HG03354 (cell line): ENCODE results near the gene WDR44.

Experiments
- ATAC-seq: cut with Tn5 transposase; IDR thresholded peaks from one replicate; pipeline ENCODE4 v1.9.1; 2021; ENCODE audit warnings: mild to moderate bottlenecking; ENCODE audit not compliant: unreplicated experiment, poor library complexity, severe bottlenecking

WDR44 gene

GRCh38 chrX:118356154-118356701 lies 10.3 kb downstream of the WDR44 start:
- no peak for ATAC-seq

DNA sequence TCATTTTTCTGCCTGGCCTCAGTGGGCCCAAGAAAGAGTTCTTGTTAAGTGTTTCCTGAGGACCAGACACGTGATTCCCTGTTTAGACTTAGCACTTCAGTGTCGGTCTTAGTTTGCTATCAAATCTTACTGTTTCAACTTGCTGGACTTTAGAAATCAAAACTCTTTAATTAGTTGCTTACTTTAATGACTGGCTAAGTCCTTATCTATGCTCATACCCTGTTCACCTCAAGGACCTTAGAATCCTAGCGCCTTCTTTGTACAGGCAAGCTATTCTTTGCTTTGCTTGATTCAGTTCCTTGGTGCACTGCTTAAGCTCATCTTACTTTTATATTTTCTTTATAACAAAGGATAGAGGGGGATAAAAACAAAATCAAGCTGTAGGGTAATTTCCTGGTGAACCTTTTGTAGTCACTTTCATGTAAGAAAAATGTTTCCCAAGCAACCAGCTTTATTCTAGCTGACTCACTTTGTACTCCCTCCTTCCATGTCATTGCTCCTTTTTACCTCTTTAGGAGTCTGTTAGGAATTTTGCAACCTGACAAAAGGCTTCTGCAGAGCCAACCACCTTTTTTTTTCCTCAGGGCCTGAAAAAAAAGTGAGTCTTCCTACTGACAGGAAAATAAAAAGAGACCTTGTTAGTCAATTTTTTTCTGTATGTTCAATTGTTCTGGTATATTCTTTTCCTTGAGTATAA lies 14.7 kb downstream of the WDR44 start:
- no peak for ATAC-seq

DNA sequence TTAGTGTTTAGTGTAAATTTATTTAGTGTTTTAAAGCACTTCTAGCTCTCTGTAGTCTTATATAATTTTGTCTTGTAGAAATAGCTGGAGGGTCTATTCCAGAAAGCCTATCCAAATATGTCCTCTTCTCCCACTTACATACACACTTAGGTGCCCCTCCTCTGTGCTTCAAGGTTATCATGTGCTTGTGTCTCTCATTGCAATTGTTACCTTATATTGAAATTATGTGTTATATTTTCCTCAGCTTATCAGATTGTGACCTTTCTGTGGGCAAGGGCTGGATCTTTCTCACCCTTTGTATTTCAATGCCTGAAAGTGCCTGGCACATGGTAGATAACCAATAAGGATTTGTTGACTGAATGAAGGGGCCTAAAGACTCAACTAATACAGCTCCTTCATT lies 18.4 kb downstream of the WDR44 start:
- ATAC-seq = no peak

DNA sequence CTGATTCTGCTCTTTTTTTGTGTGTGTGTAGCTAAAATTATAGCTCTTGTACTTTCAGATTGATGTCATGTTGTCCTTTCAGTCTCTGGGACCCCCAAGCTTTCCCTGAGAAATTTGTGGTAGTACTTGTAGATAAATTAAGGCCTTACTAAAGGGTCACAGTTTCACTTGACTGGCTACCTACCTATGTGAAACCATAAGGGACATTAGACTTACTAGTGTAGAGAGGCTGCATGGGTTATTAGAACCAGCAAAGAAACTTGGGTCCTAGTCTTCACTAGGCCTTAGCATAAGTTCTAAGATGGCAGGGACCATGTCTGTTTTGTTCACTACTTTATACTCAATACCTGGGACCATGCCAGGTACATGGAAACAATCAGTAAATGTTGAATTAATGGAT lies 21.4 kb downstream of the WDR44 start:
- no peak for ATAC-seq

DNA sequence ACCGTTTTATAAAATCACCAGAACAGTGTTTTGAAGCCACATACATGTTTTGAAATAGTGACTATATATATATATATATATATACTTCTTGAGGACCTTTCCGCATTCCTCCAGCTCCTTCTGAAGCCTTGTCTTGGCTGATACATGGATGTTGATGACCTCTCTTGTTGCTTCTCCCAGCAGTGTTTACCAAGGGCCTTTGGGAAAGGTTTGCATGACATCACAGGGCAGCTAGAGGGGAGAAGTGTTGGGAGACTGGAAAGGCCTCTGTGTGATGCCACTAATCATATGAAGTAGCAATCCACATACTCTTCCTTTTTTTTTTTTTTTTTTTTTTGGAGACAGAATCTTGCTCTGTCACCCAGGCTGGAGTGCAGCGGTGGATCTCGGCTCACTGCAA lies 22.5 kb downstream of the WDR44 start:
- ATAC-seq = no peak

DNA sequence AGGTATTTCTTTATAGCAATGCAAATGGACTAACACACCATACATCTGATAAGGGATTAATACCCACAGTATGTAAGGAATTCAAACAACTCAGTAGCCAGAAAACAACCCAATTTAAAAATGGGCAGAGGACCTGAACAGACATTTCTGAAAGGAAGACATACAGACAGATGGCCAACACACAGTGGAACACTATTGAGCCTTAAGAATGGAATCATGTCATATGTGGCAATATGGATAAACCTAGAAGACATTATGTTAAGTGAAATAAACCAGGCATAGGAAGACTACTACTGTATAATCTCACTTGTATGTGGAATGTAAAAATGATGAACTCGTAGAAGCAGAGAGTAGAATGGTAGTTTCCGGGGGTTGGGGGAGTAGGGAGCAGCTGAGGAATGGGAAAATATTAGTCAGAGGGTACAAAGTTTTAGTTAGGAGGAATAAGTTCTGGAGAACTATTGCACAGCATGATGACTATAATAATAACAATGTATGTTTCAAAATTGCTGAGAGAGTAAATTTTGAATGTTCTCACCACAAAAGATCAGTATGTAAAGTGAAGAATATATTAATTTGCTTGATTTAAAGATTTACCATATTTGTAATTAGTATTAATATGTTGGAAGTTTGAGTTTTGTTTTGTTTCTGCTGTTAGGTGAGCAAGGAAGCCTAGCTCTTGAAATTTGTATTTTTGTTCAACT lies 25.2 kb downstream of the WDR44 start:
- ATAC-seq = no peak

- ATAC-seq = no peak
Measured at GRCh38 chrX:118373538-118373937, 27.6 kb downstream of the WDR44 start.

GRCh38 chrX:118383120-118383519 lies 37.2 kb downstream of the WDR44 start:
- no peak for ATAC-seq

- ATAC-seq = peak; percentile 70
Measured at GRCh38 chrX:118392716-118393115, 46.8 kb downstream of the WDR44 start.

DNA sequence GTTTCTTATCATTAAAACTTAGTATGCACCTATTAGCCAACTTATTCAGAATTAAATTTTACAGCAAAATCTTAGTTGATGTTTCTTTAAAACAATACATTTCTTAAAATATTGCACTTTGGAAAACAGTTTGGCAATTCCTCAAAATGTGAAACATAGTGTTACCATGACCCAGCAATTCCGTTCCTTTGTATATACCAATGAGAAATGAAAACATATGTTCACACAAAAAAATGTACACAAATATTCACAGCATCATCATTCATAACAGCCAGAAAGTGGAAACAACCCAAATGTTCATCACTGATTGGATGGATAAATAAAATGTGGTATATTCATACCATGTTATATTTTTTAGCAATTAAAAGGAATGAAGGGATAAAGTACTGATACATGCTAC lies 50.2 kb downstream of the WDR44 start:
- ATAC-seq = no peak

DNA sequence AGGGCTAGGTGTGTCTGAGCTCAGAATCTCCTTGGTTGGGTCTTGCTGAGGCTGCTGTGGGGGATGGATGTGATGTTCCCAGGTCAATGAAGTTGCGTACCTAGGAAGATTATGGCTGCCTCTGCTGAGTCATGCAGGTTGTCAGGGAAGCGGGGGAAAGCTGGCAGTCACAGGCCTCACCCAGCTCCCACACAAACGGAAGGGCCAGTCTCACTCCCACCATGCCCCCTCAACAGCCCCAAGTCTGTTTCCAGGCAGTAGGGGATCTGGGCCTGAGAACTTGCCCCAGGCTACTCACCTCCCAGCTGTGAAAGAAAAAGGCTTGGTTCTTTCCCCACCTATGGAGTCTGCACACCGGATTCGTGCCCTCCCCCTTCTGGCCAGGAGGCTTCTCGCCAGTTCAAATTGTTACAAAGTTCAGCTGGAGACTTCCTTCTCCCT lies 72.9 kb downstream of the WDR44 start:
- ATAC-seq = no peak

DNA sequence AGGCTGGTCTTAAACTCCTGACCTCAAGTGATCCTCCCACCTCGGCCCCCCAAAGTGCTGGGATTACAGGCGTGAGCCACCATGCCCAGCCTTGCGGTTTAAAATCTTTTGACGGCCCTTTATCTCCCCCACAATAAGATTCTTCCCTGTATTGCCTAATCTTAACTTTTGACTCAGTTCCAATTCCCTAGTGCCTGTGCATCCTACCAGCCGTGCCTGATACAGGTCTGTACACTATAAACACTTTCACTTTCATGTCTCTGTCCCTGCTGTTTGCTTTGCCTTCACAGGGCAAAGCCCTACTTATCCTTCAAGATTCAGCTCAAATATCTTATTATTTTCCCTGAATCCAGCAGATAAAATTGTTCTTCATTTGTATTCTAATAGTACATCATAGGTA lies 74.6 kb downstream of the WDR44 start:
- ATAC-seq = peak; percentile 70

GRCh38 chrX:118423558-118423957 lies 77.7 kb downstream of the WDR44 start:
- peak; percentile 95 for ATAC-seq

GRCh38 chrX:118432799-118433198 lies 86.9 kb downstream of the WDR44 start:
- no peak for ATAC-seq

- no peak for ATAC-seq
Measured at GRCh38 chrX:118437283-118437682, 91.4 kb downstream of the WDR44 start.

GRCh38 chrX:118448273-118448783 lies 102.4 kb downstream of the WDR44 start:
- no peak for ATAC-seq

DNA sequence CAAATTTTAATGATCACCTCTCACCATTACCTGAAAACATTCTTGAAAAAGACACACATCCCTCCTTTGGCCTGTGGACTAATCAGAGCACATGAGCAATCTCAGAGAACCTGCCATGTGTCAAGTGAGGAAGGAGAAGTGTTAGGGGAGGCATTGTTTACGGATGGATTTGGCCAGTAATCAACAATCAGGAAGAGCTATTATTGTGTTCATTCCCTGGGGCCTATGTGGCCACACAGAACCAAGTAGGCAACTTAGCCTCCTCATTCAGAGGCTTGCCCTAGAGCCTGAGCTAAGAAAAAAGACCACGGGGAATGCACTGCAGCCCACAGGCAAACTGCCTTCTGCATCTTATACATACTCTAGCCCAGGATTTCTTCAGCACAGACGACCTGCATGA lies 109.1 kb downstream of the WDR44 start:
- no peak for ATAC-seq

GRCh38 chrX:118459494-118459893 lies 113.6 kb downstream of the WDR44 start:
- ATAC-seq = peak; percentile 68

- ATAC-seq = no peak
Measured at GRCh38 chrX:118464501-118464900, 118.6 kb downstream of the WDR44 start.

DNA sequence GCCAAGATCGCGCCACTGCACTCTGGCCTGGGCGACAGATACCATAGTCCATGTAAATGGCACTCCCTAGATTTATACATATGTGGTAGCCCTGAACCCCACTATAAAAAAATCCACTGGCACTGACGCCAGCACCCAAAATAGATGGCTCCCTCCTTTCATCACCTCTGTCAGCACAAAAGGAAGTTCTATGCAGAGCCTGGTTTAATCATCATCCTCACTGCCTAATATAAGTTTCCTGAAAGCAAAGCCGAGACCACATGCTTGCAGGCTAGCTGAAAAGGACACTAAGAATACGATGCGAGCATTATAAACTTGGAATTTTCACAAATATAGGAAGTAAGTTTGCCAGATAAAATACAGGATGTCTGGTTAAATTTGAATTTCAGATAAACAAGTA lies 122.2 kb downstream of the WDR44 start:
- ATAC-seq = no peak
